Chondrocyte (in vitro differentiated cells): Measurements from ENCODE around the gene MAP7D3. TPM values are rescaled to one million over a fixed set of nuclear protein-coding genes. Genes with fewer than 3 reads are reported as not detected.
A peak's percentile ranks its signal among the peaks of the same experiment; 100 is the strongest.

Experiments
- DNase-seq: peaks from one replicate; pipeline ENCODE4 v3.0.0; 2021; ENCODE audit warnings: mixed read lengths, low spot score
- H3K27ac Mint-ChIP-seq: one replicate; pipeline ENCODE4 v1.8.0; 2021; ENCODE audit warnings: mild to moderate bottlenecking, moderate library complexity, mixed read lengths; ENCODE audit not compliant: unreplicated experiment
- H3K27me3 Mint-ChIP-seq: 2 replicates; pipeline ENCODE4 v1.8.0; 2021; ENCODE audit warnings: low read depth, mixed read lengths
- H3K36me3 Mint-ChIP-seq: 2 replicates; pipeline ENCODE4 v1.8.0; 2021; ENCODE audit warnings: low read depth, mixed read lengths
- H3K4me1 Mint-ChIP-seq: 2 replicates; pipeline ENCODE4 v1.8.0; 2021; ENCODE audit warnings: low read depth, mild to moderate bottlenecking, mixed read lengths
- H3K4me3 Mint-ChIP-seq: one replicate; pipeline ENCODE4 v1.8.0; 2021; ENCODE audit warnings: mild to moderate bottlenecking, moderate library complexity, mixed read lengths; ENCODE audit not compliant: unreplicated experiment
- H3K9me3 Mint-ChIP-seq: 2 replicates; pipeline ENCODE4 v1.8.0; 2021; ENCODE audit warnings: low read depth, mixed read lengths
- CTCF ChIP-seq: fragments of 200-600 bp; sonication (generic); IDR thresholded peaks from 2 replicates; pipeline ENCODE4 v1.5.0; 2021; ENCODE audit warnings: antibody characterized with exemption, mild to moderate bottlenecking, moderate library complexity
- total RNA-seq: library from RNA; stranded (reverse); gene quantifications from 3 replicates; pipeline ENCODE4 v1.2.1, GENCODE V29; 2021

Gene MAP7D3
- total RNA-seq, 1 donor from 2014 or later = 48.2 TPM

- H3K36me3 Mint-ChIP-seq = no peaks in the 10 kb centered on the region
- no peaks in the 10 kb centered on the region for H3K27me3 Mint-ChIP-seq
- H3K9me3 Mint-ChIP-seq = peaks cover 4% of the 10 kb centered on the region
- H3K4me3 Mint-ChIP-seq = no peak overlapping the region
- no peak overlapping the region for H3K27ac Mint-ChIP-seq
- no peak for DNase-seq
- no peaks in the 10 kb centered on the region for H3K4me1 Mint-ChIP-seq
- TF ChIP-seq CTCF = no peak
These were observed 24.4 kb upstream of the MAP7D3 start for GRCh38 chrX:136275553-136275952.

GRCh38 chrX:136273986-136274385 is 22.8 kb upstream of the MAP7D3 start:
- Mint-ChIP-seq H3K4me3 (no peak overlapping the region), H3K36me3 (no peaks in the 10 kb centered on the region), H3K27ac (no peak overlapping the region), H3K27me3 (no peaks in the 10 kb centered on the region), H3K4me1 (no peaks in the 10 kb centered on the region), H3K9me3 (no peaks in the 10 kb centered on the region)
- no peak for DNase-seq
- TF ChIP-seq CTCF = no peak

GRCh38 chrX:136272325-136272724 is 21.1 kb upstream of the MAP7D3 start:
- no peaks in the 10 kb centered on the region for H3K36me3 Mint-ChIP-seq
- H3K4me1 Mint-ChIP-seq = no peaks in the 10 kb centered on the region
- peak; percentile 48 for TF ChIP-seq CTCF
- no peak for DNase-seq
- no peak overlapping the region for H3K4me3 Mint-ChIP-seq
- no peak overlapping the region for H3K27ac Mint-ChIP-seq
- H3K9me3 Mint-ChIP-seq = no peaks in the 10 kb centered on the region
- H3K27me3 Mint-ChIP-seq = no peaks in the 10 kb centered on the region

- Mint-ChIP-seq H3K27ac (no peak overlapping the region), H3K27me3 (no peaks in the 10 kb centered on the region), H3K9me3 (no peaks in the 10 kb centered on the region), H3K4me1 (peaks cover under 1% of the 10 kb centered on the region), H3K4me3 (no peak overlapping the region), H3K36me3 (no peaks in the 10 kb centered on the region)
- no peak for TF ChIP-seq CTCF
- no peak for DNase-seq
These were observed 20.1 kb upstream of the MAP7D3 start for GRCh38 chrX:136271300-136271699.

- TF ChIP-seq CTCF = no peak
- no peak for DNase-seq
- Mint-ChIP-seq H3K4me3 (no peak overlapping the region), H3K36me3 (no peaks in the 10 kb centered on the region), H3K4me1 (peaks cover 12% of the 10 kb centered on the region), H3K9me3 (no peaks in the 10 kb centered on the region), H3K27ac (no peak overlapping the region), H3K27me3 (no peaks in the 10 kb centered on the region)
These were observed 18.7 kb upstream of the MAP7D3 start for GRCh38 chrX:136269921-136270320.
